Hepatocyte (in vitro differentiated cells): ENCODE measurements around the gene AQR.

Experiments
- CTCF ChIP-seq: fragments of 200-600 bp; sonication (generic); IDR thresholded peaks from 2 replicates; pipeline ENCODE4 v1.5.1; 2016; ENCODE audit warnings: antibody characterized with exemption, mild to moderate bottlenecking; ENCODE audit not compliant: poor library complexity
- EZH2 ChIP-seq: fragments of 200-600 bp; sonication (generic); IDR thresholded peaks from 2 replicates; pipeline ENCODE4 v1.6.1; 2016; ENCODE audit warnings: antibody characterized with exemption, mild to moderate bottlenecking, borderline replicate concordance

GRCh38 chr15:34837246-34838016 is 132.1 kb downstream of the AQR start:
- TF ChIP-seq CTCF = no peak
- no peak for TF ChIP-seq EZH2
